AG08395 (cell line): ENCODE measurements around the gene ADAD2.
A peak's percentile ranks its signal among the peaks of the same experiment; 100 is the strongest.
"Not testable (repeated sequence)": the region's sequence is repeated elsewhere in the genome, so short reads cannot be mapped to it uniquely, and the experiment has no call there.

Experiments
- DNase-seq: peaks from one replicate; pipeline ENCODE4 v3.0.0; 2012; ENCODE audit warnings: mixed read lengths, low spot score

The ADAD2 gene

DNA sequence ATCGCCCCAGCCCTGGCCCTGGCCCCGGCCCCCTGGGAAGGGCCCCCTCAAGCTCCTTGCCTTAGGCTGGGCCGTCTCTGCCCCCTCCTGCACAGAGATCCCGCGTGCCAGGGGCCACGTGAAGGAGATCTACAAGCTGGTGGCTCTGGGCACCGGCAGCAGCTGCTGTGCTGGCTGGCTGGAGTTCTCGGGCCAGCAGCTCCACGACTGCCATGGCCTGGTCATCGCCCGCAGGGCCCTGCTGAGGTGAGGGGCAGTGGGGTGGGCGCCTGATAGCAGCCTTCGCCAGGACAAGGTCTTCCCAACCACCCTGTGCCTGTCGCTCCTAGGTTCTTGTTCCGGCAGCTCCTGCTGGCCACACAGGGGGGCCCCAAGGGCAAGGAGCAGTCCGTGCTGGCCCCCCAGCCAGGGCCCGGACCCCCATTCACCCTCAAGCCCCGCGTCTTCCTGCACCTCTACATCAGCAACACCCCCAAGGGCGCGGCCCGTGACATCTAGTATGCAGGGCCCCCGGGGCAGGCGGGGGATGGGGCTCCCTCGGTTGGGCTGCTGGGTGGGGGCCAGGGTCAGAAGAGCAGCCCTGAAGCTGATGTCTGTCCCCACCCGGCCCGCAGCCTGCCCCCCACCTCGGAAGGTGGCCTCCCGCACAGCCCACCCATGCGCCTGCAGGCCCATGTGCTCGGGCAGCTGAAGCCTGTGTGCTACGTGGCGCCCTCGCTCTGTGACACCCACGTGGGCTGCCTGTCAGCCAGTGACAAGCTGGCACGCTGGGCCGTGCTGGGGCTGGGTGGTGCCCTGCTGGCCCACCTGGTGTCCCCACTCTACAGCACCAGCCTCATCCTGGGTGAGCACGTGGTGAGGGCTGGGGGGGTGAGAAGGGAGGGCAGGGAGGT is 4.5 kb downstream of the ADAD2 start:
- DNase-seq, result no peak

DNA sequence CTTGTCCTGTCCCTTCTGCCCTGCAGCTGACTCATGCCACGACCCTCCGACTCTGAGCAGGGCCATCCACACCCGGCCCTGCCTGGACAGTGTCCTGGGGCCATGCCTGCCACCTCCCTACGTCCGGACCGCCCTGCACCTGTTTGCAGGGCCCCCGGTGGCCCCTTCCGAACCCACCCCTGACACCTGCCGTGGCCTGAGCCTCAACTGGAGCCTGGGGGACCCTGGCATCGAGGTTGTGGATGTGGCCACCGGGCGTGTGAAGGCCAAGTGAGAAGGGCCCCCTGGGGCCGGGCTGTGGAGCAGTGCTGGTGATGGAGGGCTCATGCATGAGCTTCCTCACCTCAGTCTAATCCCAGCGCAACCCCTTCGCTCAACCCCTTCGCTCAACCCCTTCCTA is 5.1 kb downstream of the ADAD2 start:
- no peak for DNase-seq

DNA sequence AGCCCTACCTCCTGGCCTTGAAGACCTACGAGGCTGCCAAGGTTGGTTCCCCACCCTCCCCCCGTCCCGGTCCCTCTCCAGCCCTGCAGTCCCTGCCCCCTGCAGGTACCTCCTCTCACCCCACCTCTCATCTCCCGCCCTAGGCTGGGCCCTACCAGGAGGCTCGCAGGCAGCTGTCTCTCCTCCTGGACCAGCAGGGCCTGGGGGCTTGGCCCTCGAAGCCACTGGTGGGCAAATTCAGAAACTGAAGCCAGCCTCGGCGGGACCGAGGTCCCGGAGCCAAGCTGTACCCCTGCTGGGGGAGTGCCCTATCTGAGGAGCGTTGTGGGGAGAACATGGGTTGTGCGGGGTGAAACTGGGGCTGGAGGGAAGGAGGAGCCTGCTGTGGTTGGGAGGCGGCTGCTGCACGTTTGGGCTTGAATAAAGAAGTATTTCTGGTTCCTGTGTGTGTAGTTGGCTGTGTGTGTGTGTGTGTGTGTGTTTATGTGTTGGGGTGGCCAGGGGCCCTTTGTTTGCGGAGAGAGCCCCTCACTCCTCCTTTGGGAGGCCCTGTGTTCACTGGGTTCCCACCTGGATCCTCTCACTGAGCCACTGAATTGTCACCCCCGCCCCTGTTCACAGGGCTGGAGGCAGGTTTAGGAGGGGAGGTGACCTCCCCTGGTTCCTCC is 5.9 kb downstream of the ADAD2 start:
- no peak for DNase-seq

DNA sequence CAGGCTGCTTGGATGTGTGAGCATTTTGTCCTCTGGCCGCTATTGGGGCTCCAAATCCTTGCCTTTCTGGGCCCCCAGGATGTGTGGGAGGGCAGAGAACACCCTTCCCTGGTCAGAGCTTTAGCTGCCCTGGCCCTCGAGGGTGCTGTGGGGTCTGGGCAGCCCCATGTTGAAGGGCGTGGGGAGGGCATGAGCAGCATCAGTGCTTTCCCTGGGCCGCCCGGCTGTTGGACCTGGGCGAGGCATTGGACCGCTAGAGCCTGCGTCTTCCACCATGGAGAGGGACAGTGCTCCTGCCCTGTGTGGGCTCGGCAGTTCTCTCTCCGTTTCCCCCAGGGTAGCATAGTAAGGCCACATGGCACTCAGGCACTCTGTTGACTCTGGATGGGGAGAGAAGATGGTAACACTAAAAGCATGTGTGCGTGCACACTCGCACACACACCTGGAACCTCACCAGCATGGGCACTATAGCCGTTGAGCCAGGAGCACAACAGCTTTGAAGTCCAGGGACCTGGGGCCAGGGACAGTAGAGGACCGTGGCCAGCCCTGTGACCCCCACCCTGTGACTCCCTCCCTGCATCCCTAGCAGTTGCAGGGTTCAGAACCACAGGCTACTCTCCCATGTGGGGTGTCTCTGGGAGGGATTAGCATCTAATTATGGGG is 6.6 kb downstream of the ADAD2 start:
- DNase-seq, result no peak

DNA sequence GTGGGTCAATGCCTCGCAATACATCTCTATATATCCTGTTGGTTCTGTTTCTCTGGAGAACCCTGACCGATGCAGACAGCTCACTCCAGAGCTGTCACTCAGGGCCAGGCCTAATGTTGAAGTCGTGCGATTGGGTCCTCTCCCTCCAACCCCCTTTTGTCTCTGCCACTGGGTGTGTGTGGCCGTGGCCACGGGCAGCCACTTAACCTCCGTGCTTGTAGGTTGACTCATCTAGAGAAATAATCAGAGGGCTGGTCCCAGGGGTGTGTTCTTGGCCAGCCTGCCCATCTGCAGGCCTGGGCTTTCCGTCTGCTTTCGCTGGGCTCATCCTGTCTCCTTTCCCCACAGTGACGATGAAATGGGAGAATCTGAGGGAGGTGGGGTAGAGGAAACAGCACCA is 7.4 kb downstream of the ADAD2 start:
- peak; percentile 48 for DNase-seq

DNA sequence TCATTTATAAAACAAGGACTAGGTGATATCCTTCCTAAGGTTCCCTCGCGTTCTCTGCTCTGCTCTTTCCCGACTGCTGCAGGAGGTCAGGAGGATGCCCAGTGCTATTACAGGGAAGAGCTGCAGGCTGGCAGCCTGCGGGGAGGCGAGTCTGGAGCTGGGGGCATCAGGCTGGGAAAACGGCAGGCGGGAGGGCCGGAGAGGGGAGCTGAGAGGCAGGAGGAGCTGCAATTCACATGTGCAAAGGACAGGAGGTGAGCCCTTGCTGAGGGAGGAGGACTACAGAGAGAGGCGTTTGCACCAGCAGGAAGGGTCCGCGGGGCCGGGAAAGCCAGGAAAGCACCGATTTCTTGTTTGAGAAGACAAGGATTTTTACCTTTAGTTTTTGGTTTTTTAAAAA is 8.1 kb downstream of the ADAD2 start:
- no peak for DNase-seq

DNA sequence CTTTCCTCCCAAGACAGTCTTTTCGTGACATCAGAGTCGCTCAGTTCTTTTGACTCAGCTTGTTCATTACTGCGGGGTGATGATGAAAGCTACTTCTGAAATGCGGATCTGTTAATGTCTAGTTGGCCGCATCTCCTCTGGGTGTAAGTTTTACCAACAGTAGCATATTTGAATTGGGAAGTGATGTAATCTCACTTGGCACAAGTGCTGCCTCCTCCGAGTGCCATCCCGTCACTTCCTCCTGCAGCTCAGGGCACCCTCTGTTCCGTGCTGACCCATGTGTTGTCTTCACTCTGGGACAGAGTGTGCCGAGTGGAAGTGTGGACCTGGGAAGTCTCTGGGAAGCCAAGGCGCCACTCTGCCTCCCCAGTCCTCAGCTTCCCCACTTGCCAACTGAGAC is 8.9 kb downstream of the ADAD2 start:
- DNase-seq, result no peak

DNA sequence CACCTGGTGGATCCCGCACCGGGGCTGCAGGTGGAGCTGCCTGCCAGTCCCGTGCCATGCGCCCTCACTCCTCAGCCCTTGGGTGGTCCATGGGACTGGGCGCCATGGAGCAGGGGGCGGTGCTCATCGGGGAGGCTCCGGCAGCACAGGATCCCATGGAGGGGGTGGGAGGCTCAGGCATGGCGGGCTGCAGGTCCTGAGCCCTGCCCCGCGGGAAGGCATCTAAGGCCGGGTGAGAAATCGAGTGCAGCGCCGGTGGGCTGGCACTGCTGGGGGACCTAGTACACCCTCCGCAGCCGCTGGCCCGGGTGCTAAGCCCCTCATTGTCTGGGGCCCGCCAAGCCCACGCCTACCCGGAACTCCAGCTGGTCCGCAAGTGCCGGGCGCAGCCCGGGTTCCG is 13.6 kb downstream of the ADAD2 start:
- not testable (repeated sequence) for DNase-seq

DNA sequence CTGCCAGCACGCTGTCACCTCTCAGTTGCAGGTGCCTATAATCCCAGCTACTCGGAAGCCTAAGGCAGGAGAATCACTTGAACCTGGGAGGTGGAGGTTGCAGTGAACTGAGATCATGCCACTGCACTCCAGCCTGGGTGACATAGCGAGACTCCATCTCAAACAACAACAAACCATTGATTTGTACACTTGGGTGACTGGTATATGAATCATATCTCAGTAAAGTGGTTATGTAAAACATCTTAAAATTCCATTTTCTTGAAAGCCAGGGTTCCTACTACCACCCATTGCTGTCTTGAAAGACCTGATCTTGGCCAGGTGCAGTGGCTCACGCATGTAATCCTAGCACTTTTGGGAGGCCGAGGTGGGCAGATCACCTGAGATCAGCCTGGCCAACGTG is 14.2 kb downstream of the ADAD2 start:
- DNase-seq, result not testable (repeated sequence)

DNA sequence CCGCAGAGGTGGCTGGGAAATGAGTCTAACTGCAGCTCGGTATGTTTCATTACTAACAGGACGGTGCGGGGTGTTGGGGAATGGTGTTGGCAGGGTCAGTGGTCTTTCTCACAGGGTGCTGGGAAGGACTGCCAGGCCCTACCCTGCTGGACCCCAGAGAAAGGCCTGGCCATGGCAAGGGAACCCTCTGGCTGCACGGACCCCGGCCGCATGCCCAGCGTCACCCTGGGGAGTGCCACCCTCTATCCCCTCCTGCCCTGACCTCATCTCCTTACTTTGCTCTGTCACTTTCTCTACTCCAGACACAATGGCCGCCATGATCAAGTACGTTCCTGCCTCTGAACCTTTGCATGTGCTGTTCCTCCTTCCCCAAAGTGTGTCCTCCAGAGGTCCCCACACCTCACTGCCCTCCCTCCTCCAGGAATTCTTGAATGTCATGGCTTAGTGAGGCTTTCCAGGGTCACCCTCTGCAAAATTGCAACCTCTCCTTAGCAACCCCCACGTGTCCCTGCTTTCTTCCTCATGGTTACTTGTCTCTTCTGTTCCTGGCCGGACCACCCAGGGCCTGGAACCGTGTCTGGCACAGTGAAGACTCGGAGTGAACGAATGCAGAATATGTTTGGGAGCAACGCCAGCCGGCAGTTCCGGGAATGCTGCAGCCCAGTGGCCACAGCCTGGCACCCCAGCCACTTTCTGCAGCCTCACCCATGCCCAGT is 15.2 kb downstream of the ADAD2 start:
- DNase-seq, result no peak

DNA sequence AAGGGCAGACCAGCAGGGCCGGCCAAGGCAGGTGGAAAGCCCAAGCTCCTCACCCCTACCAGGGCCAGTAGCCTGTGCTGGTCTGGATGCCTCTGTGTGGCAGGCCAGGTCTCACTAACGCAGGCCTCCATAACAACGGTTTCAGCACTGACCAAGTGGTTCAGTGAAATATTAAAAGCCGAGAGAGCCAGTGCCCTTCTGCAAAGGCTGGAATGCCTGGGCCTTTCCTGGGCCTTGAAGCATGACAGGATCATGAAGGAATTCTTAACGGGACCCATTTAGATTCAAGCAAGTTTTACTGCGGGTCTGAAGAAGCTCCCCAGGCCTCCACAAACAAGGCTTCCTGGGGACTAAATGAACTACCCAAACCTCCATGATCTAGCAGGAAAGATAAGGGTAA is 16.3 kb downstream of the ADAD2 start:
- no peak for DNase-seq

DNA sequence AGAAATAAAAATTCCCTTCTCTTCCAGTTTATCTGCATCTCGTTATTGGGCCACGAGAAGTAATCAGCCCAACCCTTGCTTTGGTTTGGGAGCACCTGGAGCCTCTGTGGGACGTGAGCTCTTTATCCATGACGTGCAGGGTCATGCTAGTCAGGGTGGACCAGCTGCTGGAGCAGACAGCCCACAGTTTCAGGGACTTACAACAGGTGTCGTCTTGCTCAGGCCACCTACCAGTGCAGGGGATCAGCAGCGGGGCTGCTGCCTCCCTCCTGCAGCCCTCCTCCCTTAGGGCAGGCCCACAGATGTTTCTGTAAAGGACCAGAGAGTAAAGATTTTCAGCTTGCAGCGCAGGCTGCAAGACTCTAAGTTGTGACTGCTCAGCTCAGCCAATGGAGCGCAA is 16.9 kb downstream of the ADAD2 start:
- DNase-seq, result no peak

DNA sequence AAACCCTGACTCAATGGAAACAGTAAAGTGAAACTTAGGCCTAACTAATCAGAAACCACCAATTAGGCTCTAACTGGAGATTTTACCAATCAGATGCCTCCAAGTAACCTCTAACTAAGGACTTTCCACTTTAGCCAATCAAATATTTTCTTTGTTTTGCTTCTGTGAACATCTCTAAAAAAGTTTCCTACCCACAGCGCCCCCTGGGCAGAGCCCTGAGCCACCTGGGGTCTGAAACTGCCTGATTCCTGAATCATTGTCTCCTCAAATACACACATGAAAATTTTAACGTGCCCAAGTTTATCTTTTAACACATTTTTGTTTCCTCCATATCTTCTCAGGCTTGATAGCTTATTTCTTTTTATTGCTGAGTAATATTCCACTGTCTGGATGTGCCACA is 19.0 kb downstream of the ADAD2 start:
- DNase-seq, result no peak

DNA sequence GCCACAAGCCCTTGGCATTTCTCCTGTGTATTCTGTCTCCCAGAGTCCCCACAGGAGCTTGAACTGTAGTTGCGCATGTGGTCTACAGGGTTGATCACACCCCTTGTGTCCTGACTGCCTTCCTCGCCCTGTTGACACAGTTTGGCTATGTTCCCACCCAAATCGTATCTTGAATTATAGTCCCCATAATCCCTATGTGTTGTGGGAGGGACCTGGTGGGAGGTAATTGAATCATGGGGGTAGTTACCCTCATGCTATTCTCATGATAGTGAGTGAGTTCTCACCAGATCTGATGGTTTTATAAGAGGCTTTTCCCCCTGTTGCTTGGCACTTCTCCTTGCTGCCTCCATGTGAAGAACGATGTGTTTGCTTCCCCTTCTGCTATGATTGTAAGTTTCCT is 21.2 kb downstream of the ADAD2 start:
- DNase-seq, result no peak

DNA sequence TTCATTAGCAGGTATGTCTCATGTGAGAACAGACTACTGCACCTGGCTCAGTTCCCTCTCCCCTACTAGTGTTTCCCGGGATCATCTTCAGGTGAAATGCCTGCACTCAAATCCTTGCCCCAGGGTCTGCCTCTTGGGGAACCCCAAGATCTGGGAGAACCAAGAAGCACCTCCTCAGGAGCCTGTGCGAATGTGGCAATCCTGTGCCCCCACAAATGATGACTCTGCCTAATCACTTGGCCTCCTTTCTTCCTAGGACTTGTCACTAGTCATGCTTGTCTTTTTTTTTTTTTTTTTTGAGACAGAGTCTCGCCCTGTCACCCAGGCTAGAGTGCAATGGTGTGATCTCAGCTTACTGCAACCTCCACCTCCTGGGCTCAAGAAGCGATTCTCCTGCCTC is 21.7 kb downstream of the ADAD2 start:
- no peak for DNase-seq

DNA sequence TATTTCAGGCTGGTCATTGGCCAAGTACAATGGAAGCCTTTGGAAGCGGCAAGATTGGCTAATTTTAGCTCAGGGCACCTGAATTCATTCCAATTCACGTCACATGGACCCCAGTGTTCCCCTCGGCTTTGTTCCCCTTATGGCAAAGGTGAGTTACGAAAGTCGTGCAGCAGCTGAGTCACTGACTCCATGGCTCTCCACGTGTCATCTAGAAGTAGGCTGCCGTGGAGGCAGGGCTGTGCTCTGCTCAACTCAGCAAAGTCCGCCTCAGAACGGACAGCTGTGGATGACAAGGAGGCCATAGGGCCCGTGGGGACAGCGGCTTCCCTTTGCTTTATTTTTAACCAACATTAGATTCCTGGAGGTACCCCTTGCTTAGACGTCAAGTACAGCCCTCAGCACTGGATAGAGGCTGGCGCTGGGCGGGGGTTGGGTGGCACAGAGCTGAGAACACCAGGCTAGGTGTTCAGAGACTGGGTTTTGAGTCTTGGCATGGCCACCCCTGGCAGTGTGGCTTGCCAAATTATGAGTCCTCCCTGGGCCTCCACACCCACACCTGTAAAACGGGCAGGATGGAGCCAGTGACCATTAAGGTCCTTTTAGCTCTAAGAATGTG is 23.6 kb downstream of the ADAD2 start:
- no peak for DNase-seq

DNA sequence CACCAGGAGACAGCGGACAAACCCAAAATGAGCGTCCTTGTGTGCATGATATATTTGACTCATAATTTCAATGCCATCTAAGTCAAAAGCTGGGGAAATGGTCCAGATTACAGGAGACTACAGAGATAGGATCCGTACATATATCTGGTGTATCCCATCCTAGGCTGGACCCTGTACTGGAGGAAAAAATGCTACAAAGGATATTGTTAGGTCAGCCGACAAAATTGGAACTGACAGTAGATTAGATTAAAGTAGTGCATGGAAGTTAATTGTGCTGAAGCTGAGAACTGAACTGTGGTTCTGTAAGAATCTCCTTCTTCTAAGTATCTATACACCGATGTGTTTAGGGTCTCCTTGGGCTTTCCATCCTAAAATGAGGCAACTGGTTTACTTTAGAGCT is 24.6 kb downstream of the ADAD2 start:
- DNase-seq, result no peak

DNA sequence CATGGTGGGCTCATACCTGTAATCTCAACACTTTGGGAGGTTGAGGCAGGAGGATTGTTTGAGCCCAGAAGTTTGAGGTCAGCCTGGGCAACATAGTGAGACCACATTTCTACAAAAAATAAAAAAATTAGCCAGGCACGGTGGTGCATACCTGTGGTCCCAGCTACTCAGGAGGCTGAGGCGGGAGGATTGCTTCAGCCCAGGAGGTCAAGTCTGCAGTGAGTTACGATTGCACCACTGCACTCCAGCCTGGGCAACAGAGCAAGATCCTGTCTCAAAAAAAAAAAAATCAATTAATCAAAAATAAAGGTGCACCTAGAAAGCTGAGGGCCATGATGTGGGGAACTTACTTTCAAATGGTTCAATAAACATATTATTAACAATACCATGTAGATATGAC is 25.2 kb downstream of the ADAD2 start:
- DNase-seq, result not testable (repeated sequence)

DNA sequence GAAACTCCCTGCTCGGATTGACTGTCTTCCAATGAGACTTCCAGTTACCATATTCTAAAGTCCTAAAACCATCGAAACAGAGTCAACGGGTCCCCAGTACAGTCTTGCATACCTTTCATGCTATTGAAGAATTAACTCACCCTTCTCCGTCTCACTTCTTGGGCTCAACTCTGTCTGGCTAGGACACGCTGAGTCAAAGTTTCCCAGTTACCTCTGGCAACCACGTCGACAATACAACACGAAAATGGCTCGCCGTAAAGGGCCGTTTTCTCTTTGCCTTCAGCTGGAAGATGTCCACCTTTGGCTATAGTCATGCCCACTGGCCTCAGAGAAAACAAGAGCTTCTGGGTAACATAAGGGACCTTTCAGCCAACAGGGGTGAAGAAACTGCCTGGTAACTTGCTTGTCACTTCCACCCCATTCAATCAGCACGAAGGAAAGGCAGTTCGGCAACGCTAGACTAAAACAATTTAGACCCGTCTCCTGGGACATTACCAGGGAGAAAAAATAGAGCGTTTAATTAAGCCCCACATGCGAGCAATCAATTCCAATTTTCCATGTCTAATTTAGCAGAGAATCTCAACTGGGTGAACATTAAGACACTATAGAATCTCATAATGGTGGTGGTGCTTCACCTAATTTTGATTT is 27.3 kb downstream of the ADAD2 start:
- no peak for DNase-seq

DNA sequence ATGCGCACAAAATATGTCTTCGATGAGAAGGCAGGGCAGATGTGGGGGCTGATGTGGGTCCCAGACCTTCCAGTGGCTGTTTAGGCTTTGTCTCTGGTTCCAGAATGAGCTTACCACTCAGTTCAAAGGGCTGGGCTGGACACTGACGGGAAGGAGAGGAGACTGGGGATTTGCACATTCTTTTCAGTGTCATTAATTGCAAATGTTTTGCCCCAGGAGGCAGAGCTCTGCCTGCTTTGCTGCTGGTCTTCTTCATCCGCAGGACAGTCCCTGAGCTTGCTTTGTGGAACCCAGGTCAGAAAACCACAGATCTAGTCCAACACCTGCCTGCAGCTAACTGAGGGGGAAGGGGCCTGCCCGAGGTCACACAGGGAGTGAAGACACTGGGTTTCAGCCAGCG is 28.0 kb downstream of the ADAD2 start:
- no peak for DNase-seq

DNA sequence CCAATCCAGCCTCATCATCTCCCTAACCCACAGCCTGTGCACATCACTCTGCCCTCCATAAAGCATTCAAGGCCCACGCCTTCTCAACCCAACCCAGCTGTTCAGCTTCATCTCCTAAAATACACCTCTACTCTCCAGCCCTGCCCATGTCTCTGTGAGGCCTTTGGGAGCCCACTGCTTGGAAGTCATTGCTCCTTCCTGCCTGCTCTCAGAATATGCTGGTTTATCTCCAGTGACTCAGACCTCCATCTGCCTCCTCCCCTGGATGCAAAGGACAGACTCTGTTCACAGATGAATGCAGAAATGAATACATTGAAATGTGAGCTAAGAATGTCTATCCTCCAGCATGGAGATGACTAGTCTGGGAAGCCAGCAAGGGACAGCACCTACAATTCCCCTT is 29.9 kb downstream of the ADAD2 start:
- DNase-seq, result peak; percentile 31

DNA sequence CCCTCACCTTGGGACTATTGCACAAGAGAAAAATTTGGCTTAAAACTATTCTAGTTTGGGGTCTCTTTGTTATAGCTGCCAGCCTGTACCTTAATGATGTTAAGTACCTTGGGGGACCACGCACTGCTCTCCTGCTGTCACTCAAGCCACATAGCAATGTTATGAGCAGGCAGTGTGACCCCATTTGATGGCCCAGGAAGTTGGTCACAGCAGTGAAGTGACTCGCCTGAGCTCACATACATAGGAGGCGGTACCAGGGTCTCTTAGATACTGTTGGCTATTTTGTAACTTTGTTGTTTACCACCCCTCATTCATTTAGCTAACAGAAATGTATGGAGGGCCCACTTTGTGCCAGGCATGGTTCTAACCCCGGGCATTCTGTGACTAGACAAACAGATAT is 32.5 kb downstream of the ADAD2 start:
- no peak for DNase-seq
